C4-2B (cell line): ENCODE data around the gene TMEM132D.

Experiments used
- ZFX ChIP-seq: fragments of 450-650 bp; IDR thresholded peaks from 2 replicates; pipeline ENCODE4 v1.6.1; 2017
- TF ChIP-seq, protein P1 (sequence below): fragments of 450-650 bp; conservative IDR thresholded peaks from 2 replicates; pipeline ENCODE4 v1.5.1; 2017; ENCODE audit warnings: mild to moderate bottlenecking

DNA sequence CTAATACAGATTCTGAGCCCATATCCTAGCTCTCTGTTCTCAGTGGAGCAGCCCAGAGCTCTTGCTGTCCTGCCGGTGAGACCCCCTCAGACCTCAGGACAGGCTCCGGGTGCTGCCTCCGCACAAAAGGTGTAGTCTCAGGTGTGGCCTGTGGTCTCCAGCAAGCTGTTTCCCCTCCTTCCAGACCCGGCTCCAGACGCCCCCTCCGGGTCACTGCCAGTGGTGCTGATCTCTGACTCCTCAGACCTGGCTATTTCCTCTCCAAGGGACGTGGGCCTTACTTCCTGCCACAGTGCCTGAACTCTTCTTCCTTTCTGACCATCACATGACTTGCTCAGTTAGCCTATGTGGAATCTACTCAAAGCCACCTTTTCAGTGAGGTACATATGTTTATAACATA lies 713.0 kb downstream of the TMEM132D start:
- TF ChIP-seq, protein P1, sequence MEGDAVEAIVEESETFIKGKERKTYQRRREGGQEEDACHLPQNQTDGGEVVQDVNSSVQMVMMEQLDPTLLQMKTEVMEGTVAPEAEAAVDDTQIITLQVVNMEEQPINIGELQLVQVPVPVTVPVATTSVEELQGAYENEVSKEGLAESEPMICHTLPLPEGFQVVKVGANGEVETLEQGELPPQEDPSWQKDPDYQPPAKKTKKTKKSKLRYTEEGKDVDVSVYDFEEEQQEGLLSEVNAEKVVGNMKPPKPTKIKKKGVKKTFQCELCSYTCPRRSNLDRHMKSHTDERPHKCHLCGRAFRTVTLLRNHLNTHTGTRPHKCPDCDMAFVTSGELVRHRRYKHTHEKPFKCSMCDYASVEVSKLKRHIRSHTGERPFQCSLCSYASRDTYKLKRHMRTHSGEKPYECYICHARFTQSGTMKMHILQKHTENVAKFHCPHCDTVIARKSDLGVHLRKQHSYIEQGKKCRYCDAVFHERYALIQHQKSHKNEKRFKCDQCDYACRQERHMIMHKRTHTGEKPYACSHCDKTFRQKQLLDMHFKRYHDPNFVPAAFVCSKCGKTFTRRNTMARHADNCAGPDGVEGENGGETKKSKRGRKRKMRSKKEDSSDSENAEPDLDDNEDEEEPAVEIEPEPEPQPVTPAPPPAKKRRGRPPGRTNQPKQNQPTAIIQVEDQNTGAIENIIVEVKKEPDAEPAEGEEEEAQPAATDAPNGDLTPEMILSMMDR, result 0 out of 2 replicates have a peak, but pooled peaks have one; percentile 8
- no peak for TF ChIP-seq ZFX
